ENCODE results near the gene SLC48A1. TPM values are rescaled to one million over a fixed set of nuclear protein-coding genes. Genes with fewer than 3 reads are reported as not detected.

The SLC48A1 gene
- total and polyA plus RNA-seq, 10 of the 15 experiments (the other 5 are each of a cell fraction or from before 2014, with no cell fraction given) = 1.1 to 4.9 (median 1.9) TPM

GRCh38 chr12:47745485-47746041 is 27.5 kb upstream of the SLC48A1 start:
- Histone ChIP-seq H3K9me3 (replicated peaks; ENCODE audit: control insufficient read depth, insufficient read depth, low read length) (no peaks in the 10 kb centered on the region), H3K4me1 (ENCODE audit: control insufficient read depth, insufficient read depth, low read length) (peaks cover 16% of the 10 kb centered on the region), H4K20me1 (ENCODE audit: control insufficient read depth, insufficient read depth) (no peaks in the 10 kb centered on the region), H3K27me3 (replicated peaks in 1 of 2; ENCODE audit: control insufficient read depth in 2 of 2, insufficient read depth in 2 of 2, low read length in 1 of 2) (no peaks in the 10 kb centered on the region), H3K79me2 (ENCODE audit: control insufficient read depth, insufficient read depth, low read length) (no peaks in the 10 kb centered on the region), H3K36me3 (ENCODE audit: control insufficient read depth in 2 of 2, insufficient read depth in 2 of 2, low read length in 1 of 2) (no peaks in the 10 kb centered on the region), H2AFZ (ENCODE audit: control insufficient read depth, low read depth, low read length) (no peak overlapping the region), H3K4me3 (no peak overlapping the region), H3K27ac (ENCODE audit: control insufficient read depth, insufficient read depth) (no peak overlapping the region), H3K9ac (ENCODE audit: control insufficient read depth, insufficient read depth, low read length) (no peak overlapping the region), H3K4me2 (ENCODE audit: control insufficient read depth, insufficient read depth) (no peak overlapping the region)
- RAD21 ChIA-PET (ENCODE audit: unreplicated experiment) = interaction anchor here (1.7 to 7.8 kb wide), 5 partner anchors 12 to 94 kb away, joined by 6 to 327 read pairs (median 120); partner anchors contain the start of gene RAPGEF3
- DNase-seq (ENCODE audit: low read depth, low spot score) = no peak
- CTCF ChIA-PET = interaction anchor here (6.1 to 10.4 kb wide), 5 partner anchors 11 to 92 kb away, joined by 36 to 814 read pairs (median 207); partner anchors contain the start of genes RAPGEF3 and SLC48A1
- no peak for ATAC-seq
- POLR2A ChIA-PET = interaction anchor here (1.4 to 3.0 kb wide), 2 partner anchors 9 to 12 kb away, joined by 3 to 14 read pairs; no protein-coding TSS in a partner anchor
- in situ Hi-C loops (cut with MboI) (no loop called here), intact Hi-C loops (cut with micrococcal nuclease; ENCODE audit: unreplicated experiment) (no loop called here)
- SMC1A ChIA-PET (ENCODE audit: uncharacterized antibody, unreplicated experiment) = interaction anchor here (1.7 to 10.3 kb wide), 6 partner anchors 12 to 94 kb away, joined by 5 to 277 read pairs (median 134); partner anchors contain the start of genes RAPGEF3 and SLC48A1
- 34% methylated on average over 16 of the region's 16 CpGs for WGBS (ENCODE audit: insufficient coverage, insufficient replicate concordance, low lambda C conversion rate, missing lambda C conversion rate)
- no TSS peak for BruUV-seq (replicated peaks)
- TF ChIP-seq RELB (IDR thresholded peaks at IDR 0.05; ENCODE audit: low read depth) (no peak), MEF2B (IDR thresholded peaks at IDR 0.05; ENCODE audit: partially characterized antibody, poor library complexity, severe bottlenecking) (no peak), JUNB (IDR thresholded peaks at IDR 0.05) (no peak), PRDM15 (CRISPR knock-in tag; IDR thresholded peaks at IDR 0.05) (no peak), HSF1 (IDR thresholded peaks at IDR 0.05; ENCODE audit: low read depth, low read length) (no peak), USF2 (IDR thresholded peaks at IDR 0.05; ENCODE audit: borderline replicate concordance, low read depth, low read length) (no peak), SMAD1 (IDR thresholded peaks at IDR 0.05; ENCODE audit: low read depth, partially characterized antibody) (no peak), CREM (IDR thresholded peaks at IDR 0.05; ENCODE audit: low read depth) (no peak), GATAD2B (conservative IDR thresholded peaks at IDR 0.05; ENCODE audit: low read depth) (no peak), ATF2 (IDR thresholded peaks at IDR 0.05; ENCODE audit: low read length) (no peak), CBX5 (IDR thresholded peaks at IDR 0.05; ENCODE audit: low read depth) (no peak), ZNF24 (IDR thresholded peaks at IDR 0.05) (no peak), WRNIP1 (IDR thresholded peaks at IDR 0.05; ENCODE audit: borderline replicate concordance, low read depth, low read length) (no peak), NFYB (IDR thresholded peaks at IDR 0.05; ENCODE audit: insufficient read depth, low read depth, low read length) (no peak)
- FAIRE-seq = no peak
